ENCODE data around the gene CES5A.
"Not testable (repeated sequence)": the region's sequence is repeated elsewhere in the genome, so short reads cannot be mapped to it uniquely, and the experiment has no call there.

Gene CES5A

GRCh38 chr16:55803681-55804080, 71.5 kb downstream of the CES5A start:
- DNase-seq (ENCODE audit: insufficient read length, low spot score); FAIRE-seq: not testable (repeated sequence)

Measured in HTR-8/SVneo (cell line).